Adrenal gland (tissue), 19 donors: ENCODE data around the gene INPP4A. TPM values are rescaled to one million over a fixed set of nuclear protein-coding genes. Genes with fewer than 3 reads are reported as not detected.

Experiments
- DNase-seq, 7 donors: peaks; one replicate each; pipeline ENCODE4 v3.0.0-alpha.2; 2019 to 2020
- H3K27ac ChIP-seq, 5 donors: fragments of 200-600 bp; sonication (generic) in 4 of 5; 1 replicate in 3 of 5; 2 replicates in 2 of 5; pipeline versions ENCODE4 v1.5.1 to v1.8.0; 2016 to 2020; ENCODE audit warnings: mild to moderate bottlenecking in 1 of 5
- H3K27me3 ChIP-seq: fragments of 200-600 bp; 2 replicates; pipeline ENCODE4 v1.8.0; 2021
- H3K36me3 ChIP-seq, 2 donors: fragments of 200-600 bp; replicated peaks in 1 of 2; 1 replicate in 1 of 2; 2 replicates in 1 of 2; pipeline versions ENCODE4 v1.5.1 to v1.8.0; 2018 to 2022
- H3K4me1 ChIP-seq, 2 donors: fragments of 200-600 bp; replicated peaks in 1 of 2; 1 replicate in 1 of 2; 2 replicates in 1 of 2; pipeline versions ENCODE4 v1.5.1 to v1.8.0; 2018 to 2021
- H3K4me3 ChIP-seq, 4 donors: fragments of 200-600 bp; sonication (generic) in 3 of 4; one replicate each; pipeline ENCODE4 v1.5.1; 2016 to 2018
- H3K9me3 ChIP-seq, 3 donors: fragments of 200-600 bp; sonication (generic) in 1 of 3; replicated peaks in 1 of 3; 1 replicate in 2 of 3; 2 replicates in 1 of 3; pipeline versions ENCODE4 v1.5.1 to v1.8.0; 2016 to 2021
- CTCF ChIP-seq, 6 experiments: fragments of 450-650 bp in 4 of 6; fragments of 200-600 bp in 2 of 6; sonication (generic) in 1 of 6; IDR thresholded peaks; 1 replicate in 5 of 6; 2 replicates in 1 of 6; pipeline versions ENCODE4 v1.5.1 to v1.8.0; 2016 to 2021; ENCODE audit warnings: antibody characterized with exemption in 6 of 6, mild to moderate bottlenecking in 2 of 6, moderate library complexity in 1 of 6
- POLR2A ChIP-seq, 2 donors: fragments of 450-650 bp; IDR thresholded peaks; one replicate each; pipeline ENCODE4 v1.6.1; 2017; ENCODE audit warnings: antibody characterized with exemption in 2 of 2, mild to moderate bottlenecking in 2 of 2, moderate library complexity in 1 of 2
- WGBS, 4 donors: extraction: QIAGEN DNeasy Blood & Tissue Kit in 2 of 4; methylation state at CpG; one replicate each; pipeline versions ENCODE4 v1.1.5 to v1.1.7; 2013 to 2017; 5-methylcytosine and 5-hydroxymethylcytosine counted together
- intact Hi-C, 2 donors: fragments of 100-400 bp; cut with DNase I; formaldehyde crosslinking; loops; one replicate each; pipeline versions ENCODE4 v1.14.1 to v1.15.0; 2022 to 2023
- long read RNA-seq, 10 donors: library from polyadenylated mRNA in 3 of 10; unstranded in 2 of 10; stranded (forward) in 1 of 10; transcript quantifications; one replicate each; pipeline ENCODE4 v2.0.0 and lab custom pipeline, GENCODE V29; 2021 to 2026
- polyA plus RNA-seq, 3 donors: library from polyadenylated mRNA; stranded (reverse); fragments of 200-250 nt in 2 of 3; fragments of 350-450 nt in 1 of 3; fragmentation: Illumina TruSeq in 1 of 3; extraction: RNeasy Lipid Tissue Mini Kit (QIAGEN cat#74804) in 1 of 3; gene quantifications; one replicate each; pipeline ENCODE4 v1.2.3, GENCODE V29; 2013 to 2014
- total RNA-seq, 9 donors: library from RNA; depleted of rRNA in 4 of 9; stranded (reverse); fragments of >200 nt in 4 of 9; fragments of 120-200 nt in 1 of 9; fragmentation: NEBNext Ultra II Directional in 1 of 9; extraction: Animal tissue kit (Norgen Biotek cat#: 25700) in 1 of 9; gene quantifications; one replicate each; pipeline versions ENCODE4 v1.1.0 to v1.2.4, GENCODE V29; 2013 to 2023
- donor health status: healthy with polysubstance abuse.
- donor health status: Bipolar disorder and iron deficiency.
- donor health status: DM: yes; HTN: yes; CAD: no.
- donor health status: DM: no; HTN: no; CAD: no.
- donor health status: DM: no; HTN: no; CAD: no.
- donor health status: DM: yes; HTN: yes; CAD: no.

Gene INPP4A
- 10 to 100 TPM; 17.8 to 40.5 (median 32.1) TPM for total RNA-seq
- polyA plus RNA-seq = 10 to 100 TPM in 1 of 3 donors, 1 to 10 TPM in 2; 8.8 to 10.8 (median 9.5) TPM
- long read RNA-seq, donor 1, partial matches to known transcripts = 0 of 2 reads
- long read RNA-seq, donor 1, other reads (novel, unspliced or antisense) = 0 of 2 reads
- long read RNA-seq, donor 2 = 0 reads
- long read RNA-seq, donor 3 = 0 reads
- long read RNA-seq, donor 4, partial matches to known transcripts = 1 of 1 reads
- long read RNA-seq, donor 4, other reads (novel, unspliced or antisense) = 0 of 1 reads
- long read RNA-seq, donor 5, transcript INPP4A-205 (25 exons, 3,365 nt) = major isoform, 17 of 39 reads
- long read RNA-seq, donor 5, partial matches to known transcripts = 8 of 39 reads
- long read RNA-seq, donor 5, other reads (novel, unspliced or antisense) = 14 of 39 reads
- long read RNA-seq, donor 6, partial matches to known transcripts = 0 of 4 reads
- long read RNA-seq, donor 6, other reads (novel, unspliced or antisense) = 3 of 4 reads
- long read RNA-seq, donor 7 = 0 reads
- long read RNA-seq, donor 8 = 0 reads
- long read RNA-seq, donor 9, partial matches to known transcripts = 0 of 1 reads
- long read RNA-seq, donor 9, other reads (novel, unspliced or antisense) = 0 of 1 reads
- long read RNA-seq, donor 10, partial matches to known transcripts = 0 of 1 reads
- long read RNA-seq, donor 10, other reads (novel, unspliced or antisense) = 0 of 1 reads

DNA sequence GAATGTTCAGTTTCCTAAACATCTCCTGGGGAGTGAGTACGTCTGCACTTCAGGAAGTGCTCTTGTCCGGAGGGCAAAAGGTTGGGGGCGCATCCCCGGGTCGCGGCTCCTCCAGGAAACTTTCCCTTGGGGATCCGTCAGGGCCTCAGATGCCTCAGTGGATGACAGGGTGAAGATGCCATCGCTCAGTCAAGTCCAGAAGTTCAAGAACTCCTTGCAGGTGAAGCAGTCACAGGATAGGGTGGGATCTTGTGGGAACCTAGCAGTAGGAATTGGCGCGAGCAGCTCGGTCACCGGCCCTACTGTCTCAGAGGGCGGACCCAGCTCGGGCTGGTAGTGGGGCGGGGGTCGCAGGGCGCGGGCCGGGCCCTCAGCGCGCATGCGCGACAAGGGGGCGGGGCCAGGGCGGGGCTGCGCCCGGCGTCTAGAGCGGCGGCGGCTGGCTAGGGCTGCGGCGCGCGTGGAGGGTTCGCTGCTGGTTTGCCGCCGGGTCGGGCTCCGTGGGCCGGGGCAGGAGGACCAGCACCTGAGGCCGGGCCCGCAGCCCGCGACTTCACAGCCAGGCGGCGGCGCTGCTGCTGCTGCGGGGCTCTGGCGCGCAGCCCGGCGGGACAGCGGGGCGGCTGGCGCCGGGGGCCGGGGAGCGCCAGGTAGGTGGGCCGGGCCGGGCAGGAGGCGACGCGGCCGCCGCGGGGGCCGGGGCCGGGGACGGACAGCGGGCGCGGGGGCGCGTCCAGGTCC, at the start of gene INPP4A:
Gene INPP4A, plus strand, starts transcription at position 423 of the 741 bp plus-strand sequence. CDS start 75,191 bp downstream, outside the sequence.
- H3K27me3 ChIP-seq = no peaks in the 10 kb centered on the region
- H3K4me1 ChIP-seq = peaks cover 19 to 25% of the 10 kb centered on the region in 2 donors
- H3K4me3 ChIP-seq = peak within 1 kb of the TSS; percentile 46 to 95 (median 76)
- peak in 2 of 6 experiments; percentile 19 to 47 for TF ChIP-seq CTCF (IDR thresholded peaks at IDR 0.05)
- TF ChIP-seq POLR2A (IDR thresholded peaks at IDR 0.05) = peak; percentile 45 to 49
- no peaks in the 10 kb centered on the region for H3K9me3 ChIP-seq
- H3K36me3 ChIP-seq = no peaks in the 10 kb centered on the region
- WGBS, 4 donors = 0 to 1% (median 1%) methylated on average over 8 to 75 of the region's 75 CpGs
- intact Hi-C loops = loop anchor here in 1 of 2 donors (10.0 kb wide), 1 partner anchor 160 kb away; the partner anchor contains the start of genes COA5 and UNC50
- peak within 1 kb of the TSS in 4 of 5 donors; percentile 43 to 92 (median 76) for H3K27ac ChIP-seq
- peak; percentile 75 to 82 (median 77) for DNase-seq

DNA sequence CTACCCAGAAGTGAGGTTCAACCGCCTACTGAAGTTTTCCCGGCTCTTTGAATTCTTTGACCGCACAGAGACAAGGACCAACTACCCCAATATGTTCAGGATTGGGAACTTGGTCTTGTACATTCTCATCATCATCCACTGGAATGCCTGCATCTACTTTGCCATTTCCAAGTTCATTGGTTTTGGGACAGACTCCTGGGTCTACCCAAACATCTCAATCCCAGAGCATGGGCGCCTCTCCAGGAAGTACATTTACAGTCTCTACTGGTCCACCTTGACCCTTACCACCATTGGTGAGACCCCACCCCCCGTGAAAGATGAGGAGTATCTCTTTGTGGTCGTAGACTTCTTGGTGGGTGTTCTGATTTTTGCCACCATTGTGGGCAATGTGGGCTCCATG, 48.7 kb upstream of the INPP4A start:
- H3K27me3 ChIP-seq = no peaks in the 10 kb centered on the region
- TF ChIP-seq CTCF (IDR thresholded peaks at IDR 0.05) (no peak), POLR2A (IDR thresholded peaks at IDR 0.05) (no peak)
- H3K4me3 ChIP-seq = no peak overlapping the region
- no peaks in the 10 kb centered on the region for H3K36me3 ChIP-seq
- no peak overlapping the region for H3K27ac ChIP-seq
- intact Hi-C loops = no loop called here
- 84 to 94% (median 90%) methylated on average over 6 of the region's 6 CpGs for WGBS, 4 donors
- no peaks in the 10 kb centered on the region for H3K9me3 ChIP-seq
- no peaks in the 10 kb centered on the region for H3K4me1 ChIP-seq
- no peak for DNase-seq

DNA sequence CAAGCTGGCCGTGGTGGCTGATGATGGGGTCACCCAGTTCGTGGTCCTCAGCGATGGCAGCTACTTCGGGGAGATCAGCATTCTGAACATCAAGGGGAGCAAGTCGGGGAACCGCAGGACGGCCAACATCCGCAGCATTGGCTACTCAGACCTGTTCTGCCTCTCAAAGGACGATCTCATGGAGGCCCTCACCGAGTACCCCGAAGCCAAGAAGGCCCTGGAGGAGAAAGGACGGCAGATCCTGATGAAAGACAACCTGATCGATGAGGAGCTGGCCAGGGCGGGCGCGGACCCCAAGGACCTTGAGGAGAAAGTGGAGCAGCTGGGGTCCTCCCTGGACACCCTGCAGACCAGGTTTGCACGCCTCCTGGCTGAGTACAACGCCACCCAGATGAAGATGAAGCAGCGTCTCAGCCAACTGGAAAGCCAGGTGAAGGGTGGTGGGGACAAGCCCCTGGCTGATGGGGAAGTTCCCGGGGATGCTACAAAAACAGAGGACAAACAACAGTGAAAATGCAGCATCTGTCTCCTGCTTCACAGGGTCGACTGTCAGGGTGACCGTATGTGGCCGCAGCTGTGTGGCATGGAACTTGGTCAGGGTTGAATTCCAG, 47.8 kb upstream of the INPP4A start:
- H3K27me3 ChIP-seq = no peaks in the 10 kb centered on the region
- no peak overlapping the region for H3K4me3 ChIP-seq
- no peaks in the 10 kb centered on the region for H3K9me3 ChIP-seq
- no peak overlapping the region for H3K27ac ChIP-seq
- WGBS, 4 donors = 85 to 92% (median 92%) methylated on average over 14 to 23 of the region's 23 CpGs
- no peak for DNase-seq
- TF ChIP-seq POLR2A (IDR thresholded peaks at IDR 0.05) (no peak), CTCF (IDR thresholded peaks at IDR 0.05) (no peak)
- no peaks in the 10 kb centered on the region for H3K36me3 ChIP-seq
- no peaks in the 10 kb centered on the region for H3K4me1 ChIP-seq
- intact Hi-C loops = no loop called here
